OCI-LY3 (cell line): Measurements from ENCODE around the gene ZEB2.

ENCODE experiments used
- H2AFZ ChIP-seq: fragments of 200-600, 300-600 bp; shearing (Covaris generic); 2 replicates; pipeline ENCODE4 v1.6.0; 2014; ENCODE audit warnings: antibody characterized with exemption, low read depth, low read length
- H3K27ac ChIP-seq: fragments of 200-600, 300-600 bp; sonication (generic); 2 replicates; pipeline ENCODE4 v1.5.1; 2014; ENCODE audit warnings: mild to moderate bottlenecking, low read length, moderate library complexity, mixed read lengths
- H3K27me3 ChIP-seq: fragments of 200-600, 300-600 bp; sonication (generic); 2 replicates; pipeline ENCODE4 v1.6.1; 2014; ENCODE audit warnings: low read depth, low read length, mixed read lengths
- H3K36me3 ChIP-seq: fragments of 200-600, 300-600 bp; sonication (generic); replicated peaks from 2 replicates; pipeline ENCODE3; 2014; ENCODE audit warnings: low read depth, low read length, mixed read lengths
- H3K4me1 ChIP-seq: fragments of 300-600, 200-600 bp; sonication (generic); 2 replicates; pipeline ENCODE4 v1.6.1; 2014; ENCODE audit warnings: low read length, mixed read lengths
- H3K4me2 ChIP-seq: fragments of 200-600, 300-600 bp; sonication (generic); 2 replicates; pipeline ENCODE4 v1.6.1; 2014; ENCODE audit warnings: low read length, mixed read lengths
- H3K4me3 ChIP-seq: fragments of 300-600, 200-600 bp; sonication (generic); 2 replicates; pipeline ENCODE4 v1.5.1; 2014; ENCODE audit warnings: antibody characterized with exemption, mild to moderate bottlenecking, low read length, moderate library complexity
- H3K79me2 ChIP-seq: fragments of 300-600, 200-600 bp; shearing (Covaris generic); 2 replicates; pipeline ENCODE4 v1.6.1; 2014; ENCODE audit warnings: mild to moderate bottlenecking, low read length, mixed read lengths
- H3K9ac ChIP-seq: fragments of 300-600, 200-600 bp; shearing (Covaris generic); 2 replicates; pipeline ENCODE4 v1.6.0; 2014; ENCODE audit warnings: mild to moderate bottlenecking, low read length, moderate library complexity
- H3K9me3 ChIP-seq: fragments of 200-600, 300-600 bp; shearing (Covaris generic); 2 replicates; pipeline ENCODE4 v1.6.1; 2014; ENCODE audit warnings: low read length, mixed read lengths; ENCODE audit not compliant: insufficient read depth
- H4K20me1 ChIP-seq: fragments of 200-600, 300-600 bp; sonication (generic); 2 replicates; pipeline ENCODE4 v1.6.1; 2016; ENCODE audit warnings: low read length, mixed read lengths; ENCODE audit not compliant: insufficient read depth
- EZH2phosphoT487 ChIP-seq: fragments of 200-600 bp; shearing (Covaris generic); IDR thresholded peaks from 2 replicates; pipeline ENCODE4 v1.6.1; 2018; ENCODE audit warnings: antibody characterized with exemption, mixed run types, low read depth
- TF ChIP-seq, protein P1 (sequence below): fragments of 200-600, 300-600 bp; sonication (generic); IDR thresholded peaks from 2 replicates; pipeline ENCODE4 v1.5.1; 2014; ENCODE audit warnings: antibody characterized with exemption, low read length, low read depth

The ZEB2 gene

DNA sequence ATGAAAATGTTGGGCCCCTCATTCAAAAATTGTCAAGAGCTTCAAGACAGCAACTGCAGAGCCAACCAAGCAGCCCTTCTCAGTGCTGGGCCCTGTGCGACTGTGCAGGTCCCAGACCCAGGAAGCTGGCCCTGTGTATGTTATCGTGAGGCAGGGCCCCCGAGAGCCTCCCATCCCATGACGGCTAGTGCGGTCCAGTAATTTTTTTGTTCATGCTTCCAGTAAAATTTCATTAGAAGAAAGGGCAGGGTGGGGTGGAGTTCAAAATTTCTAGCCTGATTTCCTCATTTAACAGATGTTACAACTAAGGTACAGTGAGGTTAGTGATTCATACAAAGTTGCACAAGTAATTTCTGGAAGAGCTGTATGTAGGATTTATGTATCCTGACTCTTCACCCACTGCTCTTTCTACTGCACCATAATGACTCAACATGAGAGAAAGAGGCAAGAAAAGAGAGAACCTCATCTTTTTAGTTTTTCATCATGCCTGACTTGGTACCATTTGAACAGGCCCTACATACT lies 105.5 kb downstream of the ZEB2 start:
- no peak overlapping the region for H3K9ac ChIP-seq
- H3K27ac ChIP-seq, result peak overlapping the region; percentile 33
- no peak overlapping the region for H2AFZ ChIP-seq
- H3K79me2 ChIP-seq, result no peaks in the 10 kb centered on the region
- TF ChIP-seq EZH2phosphoT487, result no peak
- TF ChIP-seq, protein P1, sequence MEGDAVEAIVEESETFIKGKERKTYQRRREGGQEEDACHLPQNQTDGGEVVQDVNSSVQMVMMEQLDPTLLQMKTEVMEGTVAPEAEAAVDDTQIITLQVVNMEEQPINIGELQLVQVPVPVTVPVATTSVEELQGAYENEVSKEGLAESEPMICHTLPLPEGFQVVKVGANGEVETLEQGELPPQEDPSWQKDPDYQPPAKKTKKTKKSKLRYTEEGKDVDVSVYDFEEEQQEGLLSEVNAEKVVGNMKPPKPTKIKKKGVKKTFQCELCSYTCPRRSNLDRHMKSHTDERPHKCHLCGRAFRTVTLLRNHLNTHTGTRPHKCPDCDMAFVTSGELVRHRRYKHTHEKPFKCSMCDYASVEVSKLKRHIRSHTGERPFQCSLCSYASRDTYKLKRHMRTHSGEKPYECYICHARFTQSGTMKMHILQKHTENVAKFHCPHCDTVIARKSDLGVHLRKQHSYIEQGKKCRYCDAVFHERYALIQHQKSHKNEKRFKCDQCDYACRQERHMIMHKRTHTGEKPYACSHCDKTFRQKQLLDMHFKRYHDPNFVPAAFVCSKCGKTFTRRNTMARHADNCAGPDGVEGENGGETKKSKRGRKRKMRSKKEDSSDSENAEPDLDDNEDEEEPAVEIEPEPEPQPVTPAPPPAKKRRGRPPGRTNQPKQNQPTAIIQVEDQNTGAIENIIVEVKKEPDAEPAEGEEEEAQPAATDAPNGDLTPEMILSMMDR, result no peak
- no peaks in the 10 kb centered on the region for H3K27me3 ChIP-seq
- no peaks in the 10 kb centered on the region for H3K9me3 ChIP-seq
- peaks cover 4% of the 10 kb centered on the region for H3K36me3 ChIP-seq
- H3K4me2 ChIP-seq, result peak overlapping the region; percentile 39
- H4K20me1 ChIP-seq, result no peaks in the 10 kb centered on the region
- peaks cover 19% of the 10 kb centered on the region for H3K4me1 ChIP-seq
- H3K4me3 ChIP-seq, result no peak overlapping the region

DNA sequence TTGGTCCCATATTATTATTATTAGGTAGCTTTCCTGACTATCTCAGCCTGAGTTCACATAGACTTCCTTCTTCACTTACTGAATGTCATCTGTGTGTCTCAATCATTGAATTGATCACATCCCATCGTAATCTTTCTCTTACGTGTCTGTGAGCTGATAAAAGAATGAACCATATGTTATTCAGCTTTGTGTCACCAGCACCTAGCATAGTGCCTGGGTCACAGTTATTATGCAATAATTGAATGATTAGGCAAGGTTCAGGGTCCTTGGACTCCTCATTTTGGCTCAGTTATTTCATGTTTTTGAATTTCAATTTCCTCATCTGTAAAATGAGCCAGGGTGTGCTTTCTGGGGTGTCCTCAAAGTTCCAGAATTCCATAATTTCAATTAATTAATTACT lies 107.2 kb downstream of the ZEB2 start:
- no peaks in the 10 kb centered on the region for H4K20me1 ChIP-seq
- H3K27me3 ChIP-seq, result no peaks in the 10 kb centered on the region
- no peaks in the 10 kb centered on the region for H3K9me3 ChIP-seq
- no peak overlapping the region for H3K4me3 ChIP-seq
- H3K79me2 ChIP-seq, result no peaks in the 10 kb centered on the region
- H3K4me2 ChIP-seq, result no peak overlapping the region
- TF ChIP-seq, protein P1, result no peak
- no peak for TF ChIP-seq EZH2phosphoT487
- peaks cover 3% of the 10 kb centered on the region for H3K36me3 ChIP-seq
- no peak overlapping the region for H3K9ac ChIP-seq
- H3K27ac ChIP-seq, result no peak overlapping the region
- H3K4me1 ChIP-seq, result peaks cover 19% of the 10 kb centered on the region
- H2AFZ ChIP-seq, result no peak overlapping the region

DNA sequence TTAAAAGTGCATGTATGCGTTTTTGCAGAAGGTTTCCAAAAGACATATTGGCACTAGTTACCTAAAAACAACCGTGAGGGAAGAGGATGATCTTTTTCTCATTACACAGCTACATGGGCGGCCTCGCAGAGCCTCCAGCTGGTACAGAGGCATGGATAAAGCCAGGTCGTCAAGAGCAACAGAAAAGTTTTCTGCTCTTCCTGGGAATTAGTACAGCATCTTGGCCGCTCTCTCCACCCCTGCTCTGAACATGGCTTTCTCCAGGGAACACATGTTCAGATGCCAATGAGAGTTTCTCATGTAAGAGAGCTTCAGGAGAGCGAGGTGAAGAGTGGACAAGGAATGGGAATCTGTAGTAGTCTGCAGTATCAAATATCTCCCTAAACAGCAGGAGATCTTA lies 108.4 kb downstream of the ZEB2 start:
- H4K20me1 ChIP-seq, result no peaks in the 10 kb centered on the region
- no peaks in the 10 kb centered on the region for H3K27me3 ChIP-seq
- no peaks in the 10 kb centered on the region for H3K9me3 ChIP-seq
- H3K4me3 ChIP-seq, result no peak overlapping the region
- peaks cover 6% of the 10 kb centered on the region for H3K36me3 ChIP-seq
- H3K4me1 ChIP-seq, result peaks cover 22% of the 10 kb centered on the region
- no peak overlapping the region for H3K27ac ChIP-seq
- no peak overlapping the region for H2AFZ ChIP-seq
- no peak overlapping the region for H3K9ac ChIP-seq
- TF ChIP-seq EZH2phosphoT487, result no peak
- TF ChIP-seq, protein P1, result no peak
- no peak overlapping the region for H3K4me2 ChIP-seq
- no peaks in the 10 kb centered on the region for H3K79me2 ChIP-seq

DNA sequence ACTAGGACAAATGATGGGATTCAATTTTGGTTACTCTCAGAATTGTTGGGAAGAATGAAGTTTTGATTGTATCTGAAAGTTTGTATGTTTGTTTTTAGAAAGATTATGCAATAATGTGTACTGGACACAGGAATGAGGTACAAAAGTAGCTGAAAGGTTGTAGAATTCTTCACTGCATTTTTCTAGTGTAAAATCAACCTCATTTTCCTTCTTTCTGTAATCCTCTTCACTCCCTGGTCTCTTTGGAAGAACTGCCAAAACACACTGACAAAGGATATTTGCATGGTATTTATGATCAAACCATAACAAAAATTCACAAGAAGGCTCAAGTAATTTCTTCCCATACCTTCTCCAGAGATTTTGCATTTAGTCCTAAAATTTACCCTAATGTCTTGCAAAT lies 110.7 kb downstream of the ZEB2 start:
- H3K4me2 ChIP-seq, result no peak overlapping the region
- peaks cover 9% of the 10 kb centered on the region for H3K4me1 ChIP-seq
- H3K9ac ChIP-seq, result no peak overlapping the region
- H3K9me3 ChIP-seq, result no peaks in the 10 kb centered on the region
- H2AFZ ChIP-seq, result no peak overlapping the region
- H3K27me3 ChIP-seq, result no peaks in the 10 kb centered on the region
- H3K36me3 ChIP-seq, result peaks cover 9% of the 10 kb centered on the region
- no peak overlapping the region for H3K27ac ChIP-seq
- TF ChIP-seq, protein P1, result no peak
- no peak for TF ChIP-seq EZH2phosphoT487
- H3K4me3 ChIP-seq, result no peak overlapping the region
- H3K79me2 ChIP-seq, result no peaks in the 10 kb centered on the region
- no peaks in the 10 kb centered on the region for H4K20me1 ChIP-seq
